CD4-positive, alpha-beta T cell treated with Interleukin-4 for 4 hours (primary cell): ENCODE results near the gene DBNDD1.
"Not testable (repeated sequence)": the region's sequence is repeated elsewhere in the genome, so short reads cannot be mapped to it uniquely, and the experiment has no call there.

Experiments used
- DNase-seq: peaks from one replicate; pipeline ENCODE4 v3.0.0-alpha.2; 2020

Gene DBNDD1

GRCh38 chr16:90018652-90019542 lies at the start of gene DBNDD1:
Gene DBNDD1 (minus strand): TSS chr16:90019456. CDS start chr16:90019341, 115 bp downstream.
- DNase-seq: no peak

GRCh38 chr16:90061437-90061836 lies 42.2 kb upstream of the DBNDD1 start:
- DNase-seq: no peak

- DNase-seq: peak; percentile 14
Observed at GRCh38 chr16:90057738-90058173, 38.5 kb upstream of the DBNDD1 start.

GRCh38 chr16:90056521-90056920 lies 37.3 kb upstream of the DBNDD1 start:
- DNase-seq: not testable (repeated sequence)

GRCh38 chr16:90055371-90055770 lies 36.1 kb upstream of the DBNDD1 start:
- no peak for DNase-seq

- DNase-seq: no peak
Observed at GRCh38 chr16:90054554-90054953, 35.3 kb upstream of the DBNDD1 start.

GRCh38 chr16:90053902-90054500 lies 34.7 kb upstream of the DBNDD1 start:
- DNase-seq: no peak

- no peak for DNase-seq
Observed at GRCh38 chr16:90050969-90051368, 31.7 kb upstream of the DBNDD1 start.

- DNase-seq: no peak
Observed at GRCh38 chr16:90048737-90049330, 29.6 kb upstream of the DBNDD1 start.

GRCh38 chr16:90048347-90048722 lies 29.1 kb upstream of the DBNDD1 start:
- DNase-seq: no peak

- no peak for DNase-seq
Observed at GRCh38 chr16:90047714-90048346, 28.6 kb upstream of the DBNDD1 start.

- no peak for DNase-seq
Observed at GRCh38 chr16:90046971-90047713, 27.9 kb upstream of the DBNDD1 start.

GRCh38 chr16:90046122-90046970 lies 27.1 kb upstream of the DBNDD1 start:
- no peak for DNase-seq

GRCh38 chr16:90044111-90044551 lies 24.9 kb upstream of the DBNDD1 start:
- DNase-seq: no peak

- no peak for DNase-seq
Observed at GRCh38 chr16:90043526-90043925, 24.3 kb upstream of the DBNDD1 start.

- DNase-seq: no peak
Observed at GRCh38 chr16:90042946-90043514, 23.8 kb upstream of the DBNDD1 start.

- DNase-seq: no peak
Observed at GRCh38 chr16:90041896-90042473, 22.7 kb upstream of the DBNDD1 start.

- no peak for DNase-seq
Observed at GRCh38 chr16:90040152-90041023, 21.1 kb upstream of the DBNDD1 start.

GRCh38 chr16:90037276-90037675 lies 18.0 kb upstream of the DBNDD1 start:
- no peak for DNase-seq

- DNase-seq: no peak
Observed at GRCh38 chr16:90035902-90036301, 16.6 kb upstream of the DBNDD1 start.
